ENCODE results near the gene CTSA. TPM values are rescaled to one million over a fixed set of nuclear protein-coding genes. Genes with fewer than 3 reads are reported as not detected.
A peak's percentile ranks its signal among the peaks of the same experiment; 100 is the strongest.

CTSA gene
- 31.4 and 39.9 TPM in 2 replicates for total RNA-seq (2014; rRNA removed; shearing (Covaris generic))
- 52.8 and 63.9 TPM in 2 replicates for polyA plus RNA-seq (2016; fragmentation: Nextera tagmentation; extraction: Ambion mirVana)
- long read RNA-seq, transcript CTSA-204 (15 exons, 2,149 nt), result major isoform, 28 of 38 reads
- long read RNA-seq, partial matches to known transcripts, result 6 of 38 reads
- long read RNA-seq, other reads (novel, unspliced or antisense), result 1 of 38 reads

DNA sequence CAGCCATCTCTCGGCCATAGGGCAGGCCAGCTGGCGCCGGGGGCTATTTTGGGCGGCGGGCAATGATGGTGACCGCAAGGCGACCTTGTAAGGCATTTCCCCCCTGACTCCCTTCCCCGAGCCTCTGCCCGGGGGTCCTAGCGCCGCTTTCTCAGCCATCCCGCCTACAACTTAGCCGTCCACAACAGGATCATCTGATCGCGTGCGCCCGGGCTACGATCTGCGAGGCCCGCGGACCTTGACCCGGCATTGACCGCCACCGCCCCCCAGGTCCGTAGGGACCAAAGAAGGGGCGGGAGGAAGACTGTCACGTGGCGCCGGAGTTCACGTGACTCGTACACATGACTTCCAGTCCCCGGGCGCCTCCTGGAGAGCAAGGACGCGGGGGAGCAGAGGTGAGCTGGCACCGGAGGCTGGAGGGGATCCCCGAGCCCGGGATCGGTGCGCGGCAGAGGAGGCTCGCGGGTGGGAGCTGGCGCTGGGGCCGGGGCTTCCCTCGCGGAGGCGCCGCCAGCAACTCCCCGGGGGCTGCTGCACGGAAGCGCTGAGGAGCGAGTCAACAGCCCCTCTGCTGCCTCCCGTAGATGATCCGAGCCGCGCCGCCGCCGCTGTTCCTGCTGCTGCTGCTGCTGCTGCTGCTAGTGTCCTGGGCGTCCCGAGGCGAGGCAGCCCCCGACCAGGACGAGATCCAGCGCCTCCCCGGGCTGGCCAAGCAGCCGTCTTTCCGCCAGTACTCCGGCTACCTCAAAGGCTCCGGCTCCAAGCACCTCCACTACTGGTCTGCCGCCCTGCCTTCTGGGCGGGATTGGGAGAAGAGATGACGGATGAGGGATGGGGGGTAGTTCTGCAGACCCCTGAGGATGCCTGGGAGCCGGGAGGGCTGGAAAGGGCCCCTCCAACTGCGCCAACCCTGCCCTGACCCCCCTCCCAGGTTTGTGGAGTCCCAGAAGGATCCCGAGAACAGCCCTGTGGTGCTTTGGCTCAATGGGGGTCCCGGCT is at the start of gene CTSA, which contains the start of gene NEURL2:
CTSA (plus strand) TSS at position 351 of the 999 bp plus-strand sequence; CDS start at position 585, 234 bp downstream.
NEURL2 (minus strand) TSS at position 224 of the 999 bp plus-strand sequence; CDS start at position 7, 217 bp downstream.
- H3F3A ChIP-seq (replicated peaks; ENCODE audit: low read depth), result 0 out of 2 replicates have a peak, but pooled peaks cover 6% of the 10 kb centered on the region
- peak within 1 kb of the TSS; percentile 88 for H3K4me3 Mint-ChIP-seq
- H2AFZ ChIP-seq, result peak within 1 kb of the TSS; percentile 90
- peak within 1 kb of the TSS; percentile 99 for H3K4me2 ChIP-seq
- H3K27ac ChIP-seq (ENCODE audit: low read depth), result no peak within 1 kb of the TSS
- peaks cover 14% of the 10 kb centered on the region; the same call in 2 of the 3 replicates for H3K4me1 Mint-ChIP-seq
- 0 out of 2 replicates have a peak, but pooled peaks cover 5% of the 10 kb centered on the region for H3K79me2 ChIP-seq (replicated peaks; ENCODE audit: insufficient read depth)
- no peaks in the 10 kb centered on the region for H4K20me1 ChIP-seq (replicated peaks; ENCODE audit: insufficient read depth)
- peaks cover 18% of the 10 kb centered on the region for H3K27me3 Mint-ChIP-seq (ENCODE audit: insufficient read depth, low read depth, poor library complexity)
- H3K9me2 ChIP-seq (ENCODE audit: insufficient read depth), result no peaks in the 10 kb centered on the region
- DNase-seq (ENCODE audit: low spot score), result peak; percentile 95
- no peaks in the 10 kb centered on the region for H3K27me3 ChIP-seq (ENCODE audit: insufficient read depth)
- peak; percentile 61 for ATAC-seq
- peaks cover 3% of the 10 kb centered on the region; the same call in 1 of the 2 replicates for H3K36me3 ChIP-seq (ENCODE audit: insufficient read depth)
- H3K9me3 Mint-ChIP-seq, result peaks cover 3% of the 10 kb centered on the region; the same call in 1 of the 3 replicates
- peaks cover 20% of the 10 kb centered on the region for H3K36me3 Mint-ChIP-seq (ENCODE audit: low read depth)
- H3K27ac Mint-ChIP-seq, result peak within 1 kb of the TSS; percentile 88
- TF ChIP-seq, protein P1, sequence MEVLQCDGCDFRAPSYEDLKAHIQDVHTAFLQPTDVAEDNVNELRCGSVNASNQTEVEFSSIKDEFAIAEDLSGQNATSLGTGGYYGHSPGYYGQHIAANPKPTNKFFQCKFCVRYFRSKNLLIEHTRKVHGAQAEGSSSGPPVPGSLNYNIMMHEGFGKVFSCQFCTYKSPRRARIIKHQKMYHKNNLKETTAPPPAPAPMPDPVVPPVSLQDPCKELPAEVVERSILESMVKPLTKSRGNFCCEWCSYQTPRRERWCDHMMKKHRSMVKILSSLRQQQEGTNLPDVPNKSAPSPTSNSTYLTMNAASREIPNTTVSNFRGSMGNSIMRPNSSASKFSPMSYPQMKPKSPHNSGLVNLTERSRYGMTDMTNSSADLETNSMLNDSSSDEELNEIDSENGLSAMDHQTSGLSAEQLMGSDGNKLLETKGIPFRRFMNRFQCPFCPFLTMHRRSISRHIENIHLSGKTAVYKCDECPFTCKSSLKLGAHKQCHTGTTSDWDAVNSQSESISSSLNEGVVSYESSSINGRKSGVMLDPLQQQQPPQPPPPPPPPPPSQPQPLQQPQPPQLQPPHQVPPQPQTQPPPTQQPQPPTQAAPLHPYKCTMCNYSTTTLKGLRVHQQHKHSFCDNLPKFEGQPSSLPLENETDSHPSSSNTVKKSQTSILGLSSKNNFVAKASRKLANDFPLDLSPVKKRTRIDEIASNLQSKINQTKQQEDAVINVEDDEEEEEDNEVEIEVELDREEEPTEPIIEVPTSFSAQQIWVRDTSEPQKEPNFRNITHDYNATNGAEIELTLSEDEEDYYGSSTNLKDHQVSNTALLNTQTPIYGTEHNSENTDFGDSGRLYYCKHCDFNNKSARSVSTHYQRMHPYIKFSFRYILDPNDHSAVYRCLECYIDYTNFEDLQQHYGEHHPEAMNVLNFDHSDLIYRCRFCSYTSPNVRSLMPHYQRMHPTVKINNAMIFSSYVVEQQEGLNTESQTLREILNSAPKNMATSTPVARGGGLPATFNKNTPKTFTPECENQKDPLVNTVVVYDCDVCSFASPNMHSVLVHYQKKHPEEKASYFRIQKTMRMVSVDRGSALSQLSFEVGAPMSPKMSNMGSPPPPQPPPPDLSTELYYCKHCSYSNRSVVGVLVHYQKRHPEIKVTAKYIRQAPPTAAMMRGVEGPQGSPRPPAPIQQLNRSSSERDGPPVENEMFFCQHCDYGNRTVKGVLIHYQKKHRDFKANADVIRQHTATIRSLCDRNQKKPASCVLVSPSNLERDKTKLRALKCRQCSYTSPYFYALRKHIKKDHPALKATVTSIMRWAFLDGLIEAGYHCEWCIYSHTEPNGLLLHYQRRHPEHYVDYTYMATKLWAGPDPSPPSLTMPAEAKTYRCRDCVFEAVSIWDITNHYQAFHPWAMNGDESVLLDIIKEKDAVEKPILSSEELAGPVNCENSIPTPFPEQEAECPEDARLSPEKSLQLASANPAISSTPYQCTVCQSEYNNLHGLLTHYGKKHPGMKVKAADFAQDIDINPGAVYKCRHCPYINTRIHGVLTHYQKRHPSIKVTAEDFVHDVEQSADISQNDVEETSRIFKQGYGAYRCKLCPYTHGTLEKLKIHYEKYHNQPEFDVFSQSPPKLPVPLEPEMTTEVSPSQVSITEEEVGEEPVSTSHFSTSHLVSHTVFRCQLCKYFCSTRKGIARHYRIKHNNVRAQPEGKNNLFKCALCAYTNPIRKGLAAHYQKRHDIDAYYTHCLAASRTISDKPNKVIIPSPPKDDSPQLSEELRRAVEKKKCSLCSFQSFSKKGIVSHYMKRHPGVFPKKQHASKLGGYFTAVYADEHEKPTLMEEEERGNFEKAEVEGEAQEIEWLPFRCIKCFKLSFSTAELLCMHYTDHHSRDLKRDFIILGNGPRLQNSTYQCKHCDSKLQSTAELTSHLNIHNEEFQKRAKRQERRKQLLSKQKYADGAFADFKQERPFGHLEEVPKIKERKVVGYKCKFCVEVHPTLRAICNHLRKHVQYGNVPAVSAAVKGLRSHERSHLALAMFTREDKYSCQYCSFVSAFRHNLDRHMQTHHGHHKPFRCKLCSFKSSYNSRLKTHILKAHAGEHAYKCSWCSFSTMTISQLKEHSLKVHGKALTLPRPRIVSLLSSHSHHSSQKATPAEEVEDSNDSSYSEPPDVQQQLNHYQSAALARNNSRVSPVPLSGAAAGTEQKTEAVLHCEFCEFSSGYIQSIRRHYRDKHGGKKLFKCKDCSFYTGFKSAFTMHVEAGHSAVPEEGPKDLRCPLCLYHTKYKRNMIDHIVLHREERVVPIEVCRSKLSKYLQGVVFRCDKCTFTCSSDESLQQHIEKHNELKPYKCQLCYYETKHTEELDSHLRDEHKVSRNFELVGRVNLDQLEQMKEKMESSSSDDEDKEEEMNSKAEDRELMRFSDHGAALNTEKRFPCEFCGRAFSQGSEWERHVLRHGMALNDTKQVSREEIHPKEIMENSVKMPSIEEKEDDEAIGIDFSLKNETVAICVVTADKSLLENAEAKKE (CRISPR knock-in tag; IDR thresholded peaks at IDR 0.05), result no peak
- TF ChIP-seq CREB1 (CRISPR knock-in tag; IDR thresholded peaks at IDR 0.05; ENCODE audit: low read depth) (no peak), ZNF331 (CRISPR knock-in tag; IDR thresholded peaks at IDR 0.05; ENCODE audit: low read depth) (no peak), POLR2AphosphoS5 (IDR thresholded peaks at IDR 0.05; ENCODE audit: low read depth) (peak; percentile 82), ZNF114 (CRISPR knock-in tag; IDR thresholded peaks at IDR 0.05) (no peak), EZH2 (IDR thresholded peaks at IDR 0.05; ENCODE audit: low read depth, unreplicated experiment) (no peak)
- TF ChIP-seq, protein P2, sequence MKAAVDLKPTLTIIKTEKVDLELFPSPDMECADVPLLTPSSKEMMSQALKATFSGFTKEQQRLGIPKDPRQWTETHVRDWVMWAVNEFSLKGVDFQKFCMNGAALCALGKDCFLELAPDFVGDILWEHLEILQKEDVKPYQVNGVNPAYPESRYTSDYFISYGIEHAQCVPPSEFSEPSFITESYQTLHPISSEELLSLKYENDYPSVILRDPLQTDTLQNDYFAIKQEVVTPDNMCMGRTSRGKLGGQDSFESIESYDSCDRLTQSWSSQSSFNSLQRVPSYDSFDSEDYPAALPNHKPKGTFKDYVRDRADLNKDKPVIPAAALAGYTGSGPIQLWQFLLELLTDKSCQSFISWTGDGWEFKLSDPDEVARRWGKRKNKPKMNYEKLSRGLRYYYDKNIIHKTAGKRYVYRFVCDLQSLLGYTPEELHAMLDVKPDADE (IDR thresholded peaks at IDR 0.05), result peak; percentile 78; the same call in 1 of the 2 replicates
- TF ChIP-seq, protein P3, sequence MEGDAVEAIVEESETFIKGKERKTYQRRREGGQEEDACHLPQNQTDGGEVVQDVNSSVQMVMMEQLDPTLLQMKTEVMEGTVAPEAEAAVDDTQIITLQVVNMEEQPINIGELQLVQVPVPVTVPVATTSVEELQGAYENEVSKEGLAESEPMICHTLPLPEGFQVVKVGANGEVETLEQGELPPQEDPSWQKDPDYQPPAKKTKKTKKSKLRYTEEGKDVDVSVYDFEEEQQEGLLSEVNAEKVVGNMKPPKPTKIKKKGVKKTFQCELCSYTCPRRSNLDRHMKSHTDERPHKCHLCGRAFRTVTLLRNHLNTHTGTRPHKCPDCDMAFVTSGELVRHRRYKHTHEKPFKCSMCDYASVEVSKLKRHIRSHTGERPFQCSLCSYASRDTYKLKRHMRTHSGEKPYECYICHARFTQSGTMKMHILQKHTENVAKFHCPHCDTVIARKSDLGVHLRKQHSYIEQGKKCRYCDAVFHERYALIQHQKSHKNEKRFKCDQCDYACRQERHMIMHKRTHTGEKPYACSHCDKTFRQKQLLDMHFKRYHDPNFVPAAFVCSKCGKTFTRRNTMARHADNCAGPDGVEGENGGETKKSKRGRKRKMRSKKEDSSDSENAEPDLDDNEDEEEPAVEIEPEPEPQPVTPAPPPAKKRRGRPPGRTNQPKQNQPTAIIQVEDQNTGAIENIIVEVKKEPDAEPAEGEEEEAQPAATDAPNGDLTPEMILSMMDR (conservative IDR thresholded peaks at IDR 0.05; ENCODE audit: low read depth in 2 of 2), result peak in 1 of 2 experiments; percentile 21; a peak in 2 of 4 replicates
- peak within 1 kb of the TSS; percentile 86 for H3K4me3 ChIP-seq
- peaks cover 3% of the 10 kb centered on the region; the same call in 1 of the 2 replicates for H3K4me1 ChIP-seq (ENCODE audit: insufficient read depth)

All from GM23338 (cell line).